ENCODE results near the gene WWP2.

Gene WWP2

DNA sequence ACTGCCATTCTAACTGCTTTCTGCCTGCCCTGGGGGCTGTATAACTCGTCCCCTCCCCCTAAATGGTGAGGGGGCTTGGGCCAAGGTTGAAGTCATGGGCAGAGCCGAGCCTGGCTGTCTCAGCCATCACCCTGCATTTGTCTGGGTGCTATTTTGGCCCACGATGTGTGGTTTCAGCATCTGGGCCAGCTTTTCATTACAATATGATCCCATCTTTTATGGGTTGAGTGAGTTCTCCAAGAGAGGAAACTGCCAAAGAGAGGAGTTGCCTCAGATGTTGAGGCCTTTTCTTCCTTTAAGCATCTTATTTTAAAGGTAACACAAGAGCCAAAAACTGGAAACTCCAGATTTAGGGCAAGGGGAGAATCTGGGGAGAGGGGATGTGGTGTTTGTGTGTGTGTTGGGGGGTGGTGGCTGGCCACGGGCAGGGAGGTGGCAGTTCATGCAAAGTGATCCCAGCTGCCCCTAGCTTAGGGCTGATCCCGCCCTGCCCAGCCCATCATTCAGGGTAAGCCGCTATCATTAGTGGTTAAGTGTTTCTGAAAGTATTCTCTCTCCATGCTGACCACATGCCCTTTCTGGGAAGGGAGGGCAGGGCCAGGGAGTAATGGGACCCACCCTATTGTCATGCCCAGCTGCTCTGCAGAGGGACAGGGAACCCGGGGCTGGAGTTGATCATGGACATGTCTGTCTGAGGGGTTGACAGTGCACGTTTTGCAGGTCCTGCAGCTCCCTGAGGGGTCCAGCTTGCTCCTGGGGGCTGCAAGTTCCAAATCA lies 105.8 kb downstream of the WWP2 start:
- Histone ChIP-seq H3K4me3 (ENCODE audit: low read length) (no peak overlapping the region), H3K79me1 (ENCODE audit: low read length) (no peaks in the 10 kb centered on the region), H3K56ac (ENCODE audit: low read length) (no peak overlapping the region), H3K4ac (ENCODE audit: low read depth, low read length) (no peak overlapping the region), H3K79me2 (ENCODE audit: control insufficient read depth, insufficient read depth, low read length) (no peaks in the 10 kb centered on the region), H3K23ac (ENCODE audit: low read length) (no peak overlapping the region), H3K4me2 (ENCODE audit: low read length) (no peak overlapping the region), H2BK120ac (ENCODE audit: low read depth, low read length) (no peak overlapping the region), H3K27ac (ENCODE audit: low read depth, low read length) (no peak overlapping the region), H3K27me3 (ENCODE audit: insufficient read depth, low read length, poor library complexity) (no peaks in the 10 kb centered on the region), H2BK15ac (replicated peaks; ENCODE audit: low read depth) (no peak overlapping the region), H3K9ac (ENCODE audit: low read length) (no peak overlapping the region), H4K8ac (ENCODE audit: low read depth, low read length) (no peak overlapping the region), H2AK5ac (ENCODE audit: low read length) (no peak overlapping the region), H4K5ac (ENCODE audit: low read length) (no peak overlapping the region), H3K18ac (ENCODE audit: low read length) (no peak overlapping the region), H2BK5ac (ENCODE audit: low read length) (no peak overlapping the region), H3K4me1 (ENCODE audit: control insufficient read depth, low read depth, low read length) (no peaks in the 10 kb centered on the region), H3K36me3 (ENCODE audit: control insufficient read depth, insufficient read depth, low read length) (no peaks in the 10 kb centered on the region)
- WGBS (ENCODE audit: extremely low coverage, insufficient coverage, low lambda C conversion rate) = no CpG with 5 or more reads among the region's 8 CpGs
- DNase-seq = no peak

DNA sequence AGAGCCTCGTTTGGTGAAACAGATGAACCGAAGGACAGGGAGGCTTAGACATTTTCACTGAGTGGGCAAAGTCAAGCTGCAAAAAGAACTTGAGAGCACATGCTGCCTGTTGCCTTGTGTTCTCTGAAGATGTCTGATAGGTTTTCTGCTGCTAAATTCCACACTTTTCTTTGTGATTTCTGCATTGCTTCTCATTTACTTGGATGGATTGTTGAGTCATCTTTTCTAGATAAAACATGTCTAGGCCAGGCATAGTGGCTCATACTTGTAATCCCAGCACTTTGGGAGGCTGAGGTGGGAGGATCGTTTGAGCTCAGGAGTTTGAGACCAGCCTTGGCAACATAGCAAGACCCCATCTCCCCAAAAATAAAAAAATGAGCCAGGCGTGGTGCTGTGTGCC lies 108.6 kb downstream of the WWP2 start:
- Histone ChIP-seq H4K8ac (ENCODE audit: low read depth, low read length) (no peak overlapping the region), H2AK5ac (ENCODE audit: low read length) (no peak overlapping the region), H2BK120ac (ENCODE audit: low read depth, low read length) (no peak overlapping the region), H3K79me1 (ENCODE audit: low read length) (no peaks in the 10 kb centered on the region), H2BK15ac (replicated peaks; ENCODE audit: low read depth) (no peak overlapping the region), H3K4me1 (ENCODE audit: control insufficient read depth, low read depth, low read length) (no peaks in the 10 kb centered on the region), H3K4me2 (ENCODE audit: low read length) (no peak overlapping the region), H3K56ac (ENCODE audit: low read length) (no peak overlapping the region), H3K18ac (ENCODE audit: low read length) (no peak overlapping the region), H3K9ac (ENCODE audit: low read length) (no peak overlapping the region), H3K23ac (ENCODE audit: low read length) (no peak overlapping the region), H2BK5ac (ENCODE audit: low read length) (no peak overlapping the region), H4K5ac (ENCODE audit: low read length) (no peak overlapping the region), H3K36me3 (ENCODE audit: control insufficient read depth, insufficient read depth, low read length) (no peaks in the 10 kb centered on the region), H3K4me3 (ENCODE audit: low read length) (no peak overlapping the region), H3K27ac (ENCODE audit: low read depth, low read length) (no peak overlapping the region), H3K79me2 (ENCODE audit: control insufficient read depth, insufficient read depth, low read length) (no peaks in the 10 kb centered on the region), H3K27me3 (ENCODE audit: insufficient read depth, low read length, poor library complexity) (no peaks in the 10 kb centered on the region), H3K4ac (ENCODE audit: low read depth, low read length) (no peak overlapping the region)
- DNase-seq = no peak
- no CpG with 5 or more reads among the region's 4 CpGs for WGBS (ENCODE audit: extremely low coverage, insufficient coverage, low lambda C conversion rate)

DNA sequence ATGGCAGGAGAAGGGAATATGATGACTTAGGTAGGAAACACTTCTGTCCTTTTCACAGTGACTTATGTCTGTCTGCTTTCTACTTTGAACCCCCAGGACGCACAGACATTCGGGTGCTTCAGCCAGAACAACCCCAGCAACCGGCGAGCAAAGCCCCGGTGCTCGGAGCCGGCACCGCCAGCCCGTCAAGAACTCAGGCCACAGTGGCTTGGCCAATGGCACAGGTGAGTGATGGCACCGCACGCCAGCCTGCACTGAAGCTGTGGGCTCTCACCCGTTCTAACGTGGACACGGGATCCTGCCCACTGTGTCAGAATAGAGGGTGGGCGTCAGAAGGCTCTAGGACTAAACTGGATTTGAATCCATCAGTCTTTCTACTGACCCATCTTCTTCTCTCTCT lies 109.6 kb downstream of the WWP2 start:
- H3K4me3 ChIP-seq (ENCODE audit: low read length) = no peak overlapping the region
- H3K4me1 ChIP-seq (ENCODE audit: control insufficient read depth, low read depth, low read length) = no peaks in the 10 kb centered on the region
- H3K27me3 ChIP-seq (ENCODE audit: insufficient read depth, low read length, poor library complexity) = no peaks in the 10 kb centered on the region
- H3K18ac ChIP-seq (ENCODE audit: low read length) = no peak overlapping the region
- no peak overlapping the region for H3K4ac ChIP-seq (ENCODE audit: low read depth, low read length)
- no peak overlapping the region for H3K9ac ChIP-seq (ENCODE audit: low read length)
- H2AK5ac ChIP-seq (ENCODE audit: low read length) = no peak overlapping the region
- WGBS (ENCODE audit: extremely low coverage, insufficient coverage, low lambda C conversion rate) = no CpG with 5 or more reads among the region's 15 CpGs
- no peak overlapping the region for H2BK5ac ChIP-seq (ENCODE audit: low read length)
- no peaks in the 10 kb centered on the region for H3K79me2 ChIP-seq (ENCODE audit: control insufficient read depth, insufficient read depth, low read length)
- no peak overlapping the region for H3K23ac ChIP-seq (ENCODE audit: low read length)
- H2BK15ac ChIP-seq (replicated peaks; ENCODE audit: low read depth) = no peak overlapping the region
- no peak overlapping the region for H4K8ac ChIP-seq (ENCODE audit: low read depth, low read length)
- no peaks in the 10 kb centered on the region for H3K79me1 ChIP-seq (ENCODE audit: low read length)
- no peak overlapping the region for H3K27ac ChIP-seq (ENCODE audit: low read depth, low read length)
- H2BK120ac ChIP-seq (ENCODE audit: low read depth, low read length) = no peak overlapping the region
- H3K4me2 ChIP-seq (ENCODE audit: low read length) = no peak overlapping the region
- no peaks in the 10 kb centered on the region for H3K36me3 ChIP-seq (ENCODE audit: control insufficient read depth, insufficient read depth, low read length)
- H4K5ac ChIP-seq (ENCODE audit: low read length) = no peak overlapping the region
- no peak overlapping the region for H3K56ac ChIP-seq (ENCODE audit: low read length)
- DNase-seq = no peak

- Histone ChIP-seq H3K4ac (ENCODE audit: low read depth, low read length) (no peak overlapping the region), H2AK5ac (ENCODE audit: low read length) (no peak overlapping the region), H3K9ac (ENCODE audit: low read length) (no peak overlapping the region), H2BK120ac (ENCODE audit: low read depth, low read length) (no peak overlapping the region), H3K36me3 (ENCODE audit: control insufficient read depth, insufficient read depth, low read length) (no peaks in the 10 kb centered on the region), H4K8ac (ENCODE audit: low read depth, low read length) (no peak overlapping the region), H3K4me2 (ENCODE audit: low read length) (no peak overlapping the region), H4K5ac (ENCODE audit: low read length) (no peak overlapping the region), H2BK5ac (ENCODE audit: low read length) (no peak overlapping the region), H3K56ac (ENCODE audit: low read length) (no peak overlapping the region), H3K4me3 (ENCODE audit: low read length) (no peak overlapping the region), H3K79me1 (ENCODE audit: low read length) (no peaks in the 10 kb centered on the region), H3K18ac (ENCODE audit: low read length) (no peak overlapping the region), H3K4me1 (ENCODE audit: control insufficient read depth, low read depth, low read length) (no peaks in the 10 kb centered on the region), H3K79me2 (ENCODE audit: control insufficient read depth, insufficient read depth, low read length) (no peaks in the 10 kb centered on the region), H3K27me3 (ENCODE audit: insufficient read depth, low read length, poor library complexity) (no peaks in the 10 kb centered on the region), H3K23ac (ENCODE audit: low read length) (peak overlapping the region; percentile 1), H2BK15ac (replicated peaks; ENCODE audit: low read depth) (no peak overlapping the region), H3K27ac (ENCODE audit: low read depth, low read length) (no peak overlapping the region)
- DNase-seq = no peak
- no CpG with 5 or more reads among the region's 7 CpGs for WGBS (ENCODE audit: extremely low coverage, insufficient coverage, low lambda C conversion rate)
Observed at GRCh38 chr16:69872888-69873287, 110.8 kb downstream of the WWP2 start.

DNA sequence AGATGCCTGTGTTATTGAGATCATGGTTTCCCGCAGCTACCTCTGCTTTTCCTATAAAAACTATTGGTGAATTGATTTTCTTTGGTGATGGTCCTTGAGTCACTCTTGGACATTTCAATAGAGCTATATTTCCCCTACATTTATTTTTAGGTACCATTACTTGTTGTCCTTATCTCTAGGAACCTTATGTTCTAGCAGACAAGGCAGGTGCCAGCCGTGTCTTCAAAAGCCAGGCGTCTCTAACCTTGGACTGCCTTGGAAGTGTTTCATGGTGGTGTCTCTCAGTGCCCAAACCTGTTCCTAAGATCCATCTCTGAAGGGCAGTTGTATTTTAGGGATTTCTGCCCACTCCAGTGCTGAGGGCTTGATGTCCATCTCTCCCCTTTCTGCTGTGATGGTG lies 111.7 kb downstream of the WWP2 start:
- H4K5ac ChIP-seq (ENCODE audit: low read length) = no peak overlapping the region
- H2AK5ac ChIP-seq (ENCODE audit: low read length) = no peak overlapping the region
- H3K79me2 ChIP-seq (ENCODE audit: control insufficient read depth, insufficient read depth, low read length) = no peaks in the 10 kb centered on the region
- H3K9ac ChIP-seq (ENCODE audit: low read length) = no peak overlapping the region
- no peak for DNase-seq
- H3K36me3 ChIP-seq (ENCODE audit: control insufficient read depth, insufficient read depth, low read length) = no peaks in the 10 kb centered on the region
- H2BK15ac ChIP-seq (replicated peaks; ENCODE audit: low read depth) = no peak overlapping the region
- H4K8ac ChIP-seq (ENCODE audit: low read depth, low read length) = no peak overlapping the region
- H2BK5ac ChIP-seq (ENCODE audit: low read length) = no peak overlapping the region
- no peak overlapping the region for H3K4me2 ChIP-seq (ENCODE audit: low read length)
- H3K27ac ChIP-seq (ENCODE audit: low read depth, low read length) = no peak overlapping the region
- no peak overlapping the region for H3K4ac ChIP-seq (ENCODE audit: low read depth, low read length)
- H3K4me3 ChIP-seq (ENCODE audit: low read length) = no peak overlapping the region
- no peak overlapping the region for H3K18ac ChIP-seq (ENCODE audit: low read length)
- no CpG with 5 or more reads among the region's 3 CpGs for WGBS (ENCODE audit: extremely low coverage, insufficient coverage, low lambda C conversion rate)
- no peaks in the 10 kb centered on the region for H3K4me1 ChIP-seq (ENCODE audit: control insufficient read depth, low read depth, low read length)
- no peak overlapping the region for H3K56ac ChIP-seq (ENCODE audit: low read length)
- H3K27me3 ChIP-seq (ENCODE audit: insufficient read depth, low read length, poor library complexity) = no peaks in the 10 kb centered on the region
- no peaks in the 10 kb centered on the region for H3K79me1 ChIP-seq (ENCODE audit: low read length)
- no peak overlapping the region for H3K23ac ChIP-seq (ENCODE audit: low read length)
- H2BK120ac ChIP-seq (ENCODE audit: low read depth, low read length) = no peak overlapping the region

GRCh38 chr16:69874271-69874670 lies 112.1 kb downstream of the WWP2 start:
- WGBS (ENCODE audit: extremely low coverage, insufficient coverage, low lambda C conversion rate) = no CpG with 5 or more reads among the region's 8 CpGs
- DNase-seq = no peak

More at GRCh38 chr16:69874271-69874670, 112.1 kb downstream of the WWP2 start:
- Histone ChIP-seq H2BK120ac (ENCODE audit: low read depth, low read length) (no peak overlapping the region), H3K18ac (ENCODE audit: low read length) (no peak overlapping the region), H4K5ac (ENCODE audit: low read length) (no peak overlapping the region), H2AK5ac (ENCODE audit: low read length) (no peak overlapping the region), H3K4me2 (ENCODE audit: low read length) (no peak overlapping the region), H3K79me1 (ENCODE audit: low read length) (no peaks in the 10 kb centered on the region), H3K27ac (ENCODE audit: low read depth, low read length) (no peak overlapping the region), H3K36me3 (ENCODE audit: control insufficient read depth, insufficient read depth, low read length) (no peaks in the 10 kb centered on the region), H2BK15ac (replicated peaks; ENCODE audit: low read depth) (no peak overlapping the region), H3K56ac (ENCODE audit: low read length) (no peak overlapping the region), H3K23ac (ENCODE audit: low read length) (no peak overlapping the region), H3K27me3 (ENCODE audit: insufficient read depth, low read length, poor library complexity) (no peaks in the 10 kb centered on the region), H3K4me3 (ENCODE audit: low read length) (no peak overlapping the region), H3K79me2 (ENCODE audit: control insufficient read depth, insufficient read depth, low read length) (no peaks in the 10 kb centered on the region), H3K9ac (ENCODE audit: low read length) (no peak overlapping the region), H4K8ac (ENCODE audit: low read depth, low read length) (no peak overlapping the region), H2BK5ac (ENCODE audit: low read length) (no peak overlapping the region), H3K4ac (ENCODE audit: low read depth, low read length) (no peak overlapping the region), H3K4me1 (ENCODE audit: control insufficient read depth, low read depth, low read length) (no peaks in the 10 kb centered on the region)
